ENCODE measurements around the gene ARMS2.

The ARMS2 gene

GRCh38 chr10:122454071-122454470 is 382 bp upstream of the ARMS2 start:
- DNase-seq, result no peak

- DNase-seq, result no peak
Measured at GRCh38 chr10:122455376-122456079, 1.1 kb downstream of the ARMS2 start.

- no peak for DNase-seq
Measured at GRCh38 chr10:122457934-122458333, 3.5 kb downstream of the ARMS2 start.

- no peak for DNase-seq
Measured at GRCh38 chr10:122458693-122459092, 4.2 kb downstream of the ARMS2 start.

- DNase-seq, result no peak
Measured at GRCh38 chr10:122459561-122460273, 5.3 kb downstream of the ARMS2 start.

- DNase-seq, result no peak
Measured at GRCh38 chr10:122460891-122461293, 6.4 kb downstream of the ARMS2 start.

- DNase-seq, result no peak
Measured at GRCh38 chr10:122461367-122461728, 6.9 kb downstream of the ARMS2 start, which contains the start of gene HTRA1. Gene HTRA1 (plus strand): TSS chr10:122461553. CDS start chr10:122461653, 100 bp downstream.

- DNase-seq, result no peak
Measured at GRCh38 chr10:122461729-122462532, 7.5 kb downstream of the ARMS2 start.

- DNase-seq, result peak; percentile 9
Measured at GRCh38 chr10:122462533-122463465, 8.3 kb downstream of the ARMS2 start.

- DNase-seq, result no peak
Measured at GRCh38 chr10:122463466-122464249, 9.2 kb downstream of the ARMS2 start.

- DNase-seq, result no peak
Measured at GRCh38 chr10:122464250-122464510, 9.7 kb downstream of the ARMS2 start.

- no peak for DNase-seq
Measured at GRCh38 chr10:122464586-122464985, 10.1 kb downstream of the ARMS2 start.

GRCh38 chr10:122465401-122466040 is 11.1 kb downstream of the ARMS2 start:
- no peak for DNase-seq

GRCh38 chr10:122466951-122467381 is 12.5 kb downstream of the ARMS2 start:
- no peak for DNase-seq

- no peak for DNase-seq
Measured at GRCh38 chr10:122467701-122468100, 13.2 kb downstream of the ARMS2 start.

- DNase-seq, result no peak
Measured at GRCh38 chr10:122468307-122468925, 14.0 kb downstream of the ARMS2 start.

GRCh38 chr10:122468926-122469781 is 14.7 kb downstream of the ARMS2 start:
- DNase-seq, result no peak

- no peak for DNase-seq
Measured at GRCh38 chr10:122469848-122470247, 15.4 kb downstream of the ARMS2 start.

- DNase-seq, result no peak
Measured at GRCh38 chr10:122471531-122472177, 17.2 kb downstream of the ARMS2 start.
